Chondrocyte (in vitro differentiated cells): ENCODE measurements around the gene HES7. TPM values are rescaled to one million over a fixed set of nuclear protein-coding genes. Genes with fewer than 3 reads are reported as not detected.

Experiments
- DNase-seq: peaks from one replicate; pipeline ENCODE4 v3.0.0; 2021; ENCODE audit warnings: mixed read lengths, low spot score
- H3K27ac Mint-ChIP-seq: one replicate; pipeline ENCODE4 v1.8.0; 2021; ENCODE audit warnings: mild to moderate bottlenecking, moderate library complexity, mixed read lengths; ENCODE audit not compliant: unreplicated experiment
- H3K27me3 Mint-ChIP-seq: 2 replicates; pipeline ENCODE4 v1.8.0; 2021; ENCODE audit warnings: low read depth, mixed read lengths
- H3K36me3 Mint-ChIP-seq: 2 replicates; pipeline ENCODE4 v1.8.0; 2021; ENCODE audit warnings: low read depth, mixed read lengths
- H3K4me1 Mint-ChIP-seq: 2 replicates; pipeline ENCODE4 v1.8.0; 2021; ENCODE audit warnings: low read depth, mild to moderate bottlenecking, mixed read lengths
- H3K4me3 Mint-ChIP-seq: one replicate; pipeline ENCODE4 v1.8.0; 2021; ENCODE audit warnings: mild to moderate bottlenecking, moderate library complexity, mixed read lengths; ENCODE audit not compliant: unreplicated experiment
- H3K9me3 Mint-ChIP-seq: 2 replicates; pipeline ENCODE4 v1.8.0; 2021; ENCODE audit warnings: low read depth, mixed read lengths
- CTCF ChIP-seq: fragments of 200-600 bp; sonication (generic); IDR thresholded peaks from 2 replicates; pipeline ENCODE4 v1.5.0; 2021; ENCODE audit warnings: antibody characterized with exemption, mild to moderate bottlenecking, moderate library complexity
- total RNA-seq: library from RNA; stranded (reverse); gene quantifications from 3 replicates; pipeline ENCODE4 v1.2.1, GENCODE V29; 2021

The HES7 gene
- total RNA-seq, 1 donor from 2014 or later: 1.5 TPM

DNA sequence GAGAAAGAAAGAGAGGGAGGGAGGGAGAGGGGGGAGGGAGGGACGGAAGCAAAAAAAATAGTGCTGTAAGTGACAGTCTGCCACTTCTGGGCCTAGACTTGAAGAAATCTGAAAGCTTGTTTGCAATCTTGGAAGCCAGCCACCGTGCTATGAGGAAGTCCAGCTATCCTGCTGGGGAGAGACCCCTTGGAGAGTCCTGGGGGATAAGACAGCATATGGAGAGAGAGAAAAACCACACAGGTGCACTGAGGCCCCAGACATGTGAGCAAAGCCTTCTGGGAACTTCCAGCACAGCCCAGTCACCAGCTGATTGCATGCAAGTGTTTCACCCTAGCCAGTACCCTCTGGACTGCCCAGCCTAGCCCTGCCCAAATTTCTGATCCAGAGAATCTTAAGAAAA lies 23.8 kb downstream of the HES7 start:
- no peaks in the 10 kb centered on the region for H3K36me3 Mint-ChIP-seq
- peaks cover 26% of the 10 kb centered on the region for H3K27me3 Mint-ChIP-seq
- no peaks in the 10 kb centered on the region for H3K9me3 Mint-ChIP-seq
- DNase-seq: no peak
- peaks cover 3% of the 10 kb centered on the region for H3K4me1 Mint-ChIP-seq
- no peak for TF ChIP-seq CTCF
- H3K27ac Mint-ChIP-seq: no peak overlapping the region
- no peak overlapping the region for H3K4me3 Mint-ChIP-seq

DNA sequence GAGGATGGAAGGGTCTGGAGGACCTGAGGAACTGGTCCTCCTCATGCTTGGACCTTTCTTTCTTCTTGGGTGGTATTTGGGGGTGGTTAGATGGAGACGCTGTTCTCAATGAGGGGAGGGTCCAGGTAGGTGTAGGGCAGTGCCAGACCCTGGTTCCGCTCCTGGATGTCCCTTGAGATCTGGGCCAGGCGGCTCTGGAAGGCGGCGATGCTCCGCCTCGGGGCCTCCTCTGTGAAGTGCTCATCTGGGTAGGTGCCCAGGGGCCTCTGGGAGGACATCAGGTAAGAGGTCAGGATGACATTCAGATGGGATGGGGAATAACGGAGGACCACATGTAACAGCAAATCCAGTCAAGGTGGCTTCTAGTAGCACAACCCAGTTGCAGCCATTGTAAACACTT lies 27.4 kb downstream of the HES7 start:
- Mint-ChIP-seq H3K27ac (no peak overlapping the region), H3K4me1 (no peaks in the 10 kb centered on the region), H3K9me3 (no peaks in the 10 kb centered on the region), H3K36me3 (no peaks in the 10 kb centered on the region), H3K4me3 (no peak overlapping the region), H3K27me3 (peaks cover 44% of the 10 kb centered on the region)
- DNase-seq: no peak
- no peak for TF ChIP-seq CTCF

- H3K9me3 Mint-ChIP-seq: no peaks in the 10 kb centered on the region
These were observed 28.5 kb downstream of the HES7 start for GRCh38 chr17:8095361-8095760.

DNA sequence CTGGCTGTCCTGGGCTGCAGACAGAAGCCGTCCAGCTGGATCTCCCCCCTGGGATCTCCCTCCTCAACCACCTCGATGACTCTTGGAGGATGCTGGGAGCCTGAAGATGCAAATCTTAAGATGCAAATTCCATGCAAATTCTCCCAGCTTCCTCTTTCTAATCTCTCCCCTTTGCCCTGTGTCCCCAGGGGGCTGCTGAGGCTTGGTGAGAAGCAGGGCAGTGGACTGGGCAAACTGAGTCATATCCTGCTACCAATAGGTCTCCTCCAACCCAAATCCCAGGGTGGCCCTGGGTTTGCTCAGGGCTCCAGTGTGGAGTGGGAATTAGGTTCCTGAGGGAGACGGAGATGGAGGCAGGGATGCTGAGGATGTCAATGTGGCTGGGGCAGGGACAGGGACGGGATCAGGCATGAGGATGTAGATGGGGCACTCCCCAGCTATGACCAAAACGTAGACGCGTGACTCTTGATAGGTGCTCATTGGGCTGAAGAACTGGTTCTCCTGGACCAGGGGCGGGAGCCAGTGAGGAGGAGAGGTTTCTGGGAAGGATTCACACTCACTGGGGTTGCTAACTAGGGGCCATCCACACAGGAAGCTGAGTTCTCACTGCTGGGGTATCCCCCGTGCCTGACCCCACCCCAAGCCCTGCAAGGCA lies 32.7 kb downstream of the HES7 start:
- Mint-ChIP-seq H3K36me3 (no peaks in the 10 kb centered on the region), H3K4me3 (no peak overlapping the region), H3K27ac (no peak overlapping the region), H3K9me3 (no peaks in the 10 kb centered on the region), H3K27me3 (peaks cover 67% of the 10 kb centered on the region), H3K4me1 (no peaks in the 10 kb centered on the region)
- no peak for DNase-seq
- no peak for TF ChIP-seq CTCF

More at GRCh38 chr17:8095361-8095760, 28.5 kb downstream of the HES7 start:
- no peak for TF ChIP-seq CTCF
- Mint-ChIP-seq H3K27me3 (peaks cover 55% of the 10 kb centered on the region), H3K36me3 (no peaks in the 10 kb centered on the region), H3K27ac (no peak overlapping the region), H3K4me3 (no peak overlapping the region), H3K4me1 (no peaks in the 10 kb centered on the region)
- DNase-seq: no peak

DNA sequence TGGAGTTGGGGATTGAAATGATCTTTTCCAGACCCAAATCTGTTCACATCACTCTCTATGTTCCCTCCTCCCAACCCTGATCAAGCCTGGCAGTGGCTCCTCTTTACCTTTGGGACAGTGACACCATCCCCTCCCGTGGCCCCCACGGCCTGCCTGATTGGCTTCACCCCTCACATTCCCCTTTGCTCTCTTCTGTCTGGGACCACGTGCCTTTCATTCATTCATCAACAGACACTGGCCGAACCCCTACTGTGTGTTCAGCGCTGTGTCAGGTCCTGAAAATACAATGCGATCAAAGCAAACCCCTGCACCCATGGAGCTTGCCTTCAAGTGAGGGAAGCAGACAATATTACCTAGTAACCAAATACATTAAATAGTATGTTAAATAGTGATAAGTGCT lies 34.2 kb downstream of the HES7 start:
- no peak for DNase-seq
- H3K36me3 Mint-ChIP-seq: no peaks in the 10 kb centered on the region
- H3K4me1 Mint-ChIP-seq: no peaks in the 10 kb centered on the region
- H3K4me3 Mint-ChIP-seq: no peak overlapping the region
- peaks cover 60% of the 10 kb centered on the region for H3K27me3 Mint-ChIP-seq
- H3K27ac Mint-ChIP-seq: no peak overlapping the region
- no peaks in the 10 kb centered on the region for H3K9me3 Mint-ChIP-seq
- TF ChIP-seq CTCF: no peak
